ENCODE results near the gene SMYD3. TPM values are rescaled to one million over a fixed set of nuclear protein-coding genes. Genes with fewer than 3 reads are reported as not detected.
A peak's percentile ranks its signal among the peaks of the same experiment; 100 is the strongest.

SMYD3 gene
- total RNA-seq, 1 experiment from 2014 or later = 17.4 TPM

DNA sequence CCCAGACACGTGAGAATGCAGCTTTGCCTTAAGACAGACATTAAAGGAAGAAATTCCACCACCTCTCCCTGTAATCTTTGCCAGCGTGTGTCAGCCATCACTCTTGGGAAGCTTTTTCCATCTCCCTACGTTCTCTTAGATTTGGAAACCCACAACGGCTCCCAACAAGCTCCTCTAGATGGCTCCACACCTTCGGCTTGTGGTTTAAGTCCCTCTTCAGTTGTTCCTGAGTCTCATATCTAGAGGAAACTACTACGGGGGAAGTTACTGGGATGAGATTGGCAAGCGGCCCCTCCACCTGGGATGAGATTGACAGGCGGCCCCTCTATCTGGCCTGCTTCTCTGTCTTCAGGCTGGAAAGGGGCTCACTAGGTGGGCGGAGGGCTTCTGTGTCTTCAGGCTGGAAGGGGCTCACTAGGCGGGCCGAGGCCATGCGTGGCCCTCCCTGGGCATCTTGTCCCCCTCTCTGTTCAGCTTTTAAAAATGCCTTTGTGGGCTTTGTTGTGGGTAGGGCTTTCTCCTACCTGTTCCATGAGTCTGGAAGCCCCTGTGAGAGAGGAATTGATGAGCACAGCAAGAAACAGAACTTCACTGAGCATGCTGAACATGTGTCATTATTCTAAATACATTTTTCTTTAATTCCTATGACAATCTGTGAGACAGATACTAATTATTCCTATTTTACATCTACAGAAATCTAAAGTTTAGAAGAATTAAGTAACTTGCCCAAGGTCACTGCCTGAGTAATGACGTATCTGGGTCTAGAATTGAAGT, 681.8 kb downstream of the SMYD3 start:
- TF ChIP-seq, protein P1, sequence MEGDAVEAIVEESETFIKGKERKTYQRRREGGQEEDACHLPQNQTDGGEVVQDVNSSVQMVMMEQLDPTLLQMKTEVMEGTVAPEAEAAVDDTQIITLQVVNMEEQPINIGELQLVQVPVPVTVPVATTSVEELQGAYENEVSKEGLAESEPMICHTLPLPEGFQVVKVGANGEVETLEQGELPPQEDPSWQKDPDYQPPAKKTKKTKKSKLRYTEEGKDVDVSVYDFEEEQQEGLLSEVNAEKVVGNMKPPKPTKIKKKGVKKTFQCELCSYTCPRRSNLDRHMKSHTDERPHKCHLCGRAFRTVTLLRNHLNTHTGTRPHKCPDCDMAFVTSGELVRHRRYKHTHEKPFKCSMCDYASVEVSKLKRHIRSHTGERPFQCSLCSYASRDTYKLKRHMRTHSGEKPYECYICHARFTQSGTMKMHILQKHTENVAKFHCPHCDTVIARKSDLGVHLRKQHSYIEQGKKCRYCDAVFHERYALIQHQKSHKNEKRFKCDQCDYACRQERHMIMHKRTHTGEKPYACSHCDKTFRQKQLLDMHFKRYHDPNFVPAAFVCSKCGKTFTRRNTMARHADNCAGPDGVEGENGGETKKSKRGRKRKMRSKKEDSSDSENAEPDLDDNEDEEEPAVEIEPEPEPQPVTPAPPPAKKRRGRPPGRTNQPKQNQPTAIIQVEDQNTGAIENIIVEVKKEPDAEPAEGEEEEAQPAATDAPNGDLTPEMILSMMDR (IDR thresholded peaks at IDR 0.05) = peak; percentile 39
- TF ChIP-seq TCF7L2 (IDR thresholded peaks at IDR 0.05; ENCODE audit: low read depth, low read length) = no peak
- H3K27ac ChIP-seq (ENCODE audit: low read length) = no peak overlapping the region
- no peaks in the 10 kb centered on the region for H3K36me3 ChIP-seq (ENCODE audit: control insufficient read depth, insufficient read depth, low read length)
- no TSS peak for BruUV-seq (replicated peaks)
- H3K4me3 ChIP-seq (ENCODE audit: low read depth in 2 of 2, low read length in 2 of 2) = no peak overlapping the region
- H3K27me3 ChIP-seq (ENCODE audit: control insufficient read depth, insufficient read depth, low read length) = no peaks in the 10 kb centered on the region
- POLR2A ChIA-PET = no interaction called here
- H3K4me1 ChIP-seq (ENCODE audit: control insufficient read depth, insufficient read depth, low read length) = no peaks in the 10 kb centered on the region
- CTCF ChIA-PET = no interaction called here
- in situ Hi-C loops (cut with HindIII; ENCODE audit: low pct_unique_long_range_greater_than_20kb, low sequenced_read_pairs) (no loop called here), intact Hi-C loops (cut with micrococcal nuclease; ENCODE audit: unreplicated experiment) (no loop called here)
- no peaks in the 10 kb centered on the region for H3K9me3 ChIP-seq (ENCODE audit: control insufficient read depth, insufficient read depth, low read depth, low read length)
- no peak for ATAC-seq
- DNase-seq (ENCODE audit: low read depth, low spot score) = no peak

DNA sequence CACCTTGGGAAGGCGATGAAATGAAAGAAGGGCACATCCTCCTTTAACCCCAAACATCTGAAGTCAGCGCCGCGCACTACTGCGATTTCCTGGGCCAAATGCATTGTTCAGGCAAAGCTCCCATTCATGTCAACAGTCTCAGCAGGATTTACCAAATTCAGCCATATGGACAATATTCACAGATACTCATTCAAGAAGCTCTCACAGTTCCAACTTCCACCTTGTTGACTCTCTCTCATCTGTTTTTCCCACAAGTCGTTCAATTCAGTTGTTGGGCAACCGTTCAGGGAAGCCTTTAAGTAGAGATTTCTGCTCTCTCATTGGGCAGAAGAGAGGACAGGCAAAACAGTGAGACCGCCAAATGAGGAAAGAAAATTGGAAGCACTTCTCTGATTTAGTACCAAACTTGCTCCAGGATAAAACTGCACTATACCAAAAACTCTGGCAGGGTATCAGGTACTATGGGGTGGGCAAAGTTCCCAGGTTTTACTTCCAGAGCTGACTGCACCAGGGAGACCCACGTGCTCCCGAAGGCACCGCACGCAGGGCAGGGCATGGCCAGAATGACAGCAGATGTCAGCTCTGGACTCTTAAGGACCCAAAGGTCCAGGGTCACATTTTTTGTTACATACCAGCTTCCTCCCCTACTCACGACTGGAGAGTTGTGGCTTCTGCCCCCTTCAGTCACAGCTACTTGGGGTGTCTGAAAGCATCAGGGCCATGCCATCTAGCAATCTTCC, 683.5 kb downstream of the SMYD3 start:
- Histone ChIP-seq H3K9me3 (ENCODE audit: control insufficient read depth, insufficient read depth, low read depth, low read length) (no peaks in the 10 kb centered on the region), H3K27ac (ENCODE audit: low read length) (no peak overlapping the region), H3K27me3 (ENCODE audit: control insufficient read depth, insufficient read depth, low read length) (no peaks in the 10 kb centered on the region), H3K36me3 (ENCODE audit: control insufficient read depth, insufficient read depth, low read length) (no peaks in the 10 kb centered on the region), H3K4me1 (ENCODE audit: control insufficient read depth, insufficient read depth, low read length) (no peaks in the 10 kb centered on the region), H3K4me3 (ENCODE audit: low read depth in 2 of 2, low read length in 2 of 2) (no peak overlapping the region)
- DNase-seq (ENCODE audit: low read depth, low spot score) (no peak), ATAC-seq (no peak)
- in situ Hi-C loops (cut with HindIII; ENCODE audit: low pct_unique_long_range_greater_than_20kb, low sequenced_read_pairs) (no loop called here), intact Hi-C loops (cut with micrococcal nuclease; ENCODE audit: unreplicated experiment) (no loop called here)
- ChIA-PET CTCF (no interaction called here), POLR2A (interaction anchor here (0.5 kb wide), 1 partner anchor 463 kb away, joined by 3 read pairs; no protein-coding TSS in a partner anchor)
- no peak for TF ChIP-seq TCF7L2 (IDR thresholded peaks at IDR 0.05; ENCODE audit: low read depth, low read length)
- TF ChIP-seq, protein P2, sequence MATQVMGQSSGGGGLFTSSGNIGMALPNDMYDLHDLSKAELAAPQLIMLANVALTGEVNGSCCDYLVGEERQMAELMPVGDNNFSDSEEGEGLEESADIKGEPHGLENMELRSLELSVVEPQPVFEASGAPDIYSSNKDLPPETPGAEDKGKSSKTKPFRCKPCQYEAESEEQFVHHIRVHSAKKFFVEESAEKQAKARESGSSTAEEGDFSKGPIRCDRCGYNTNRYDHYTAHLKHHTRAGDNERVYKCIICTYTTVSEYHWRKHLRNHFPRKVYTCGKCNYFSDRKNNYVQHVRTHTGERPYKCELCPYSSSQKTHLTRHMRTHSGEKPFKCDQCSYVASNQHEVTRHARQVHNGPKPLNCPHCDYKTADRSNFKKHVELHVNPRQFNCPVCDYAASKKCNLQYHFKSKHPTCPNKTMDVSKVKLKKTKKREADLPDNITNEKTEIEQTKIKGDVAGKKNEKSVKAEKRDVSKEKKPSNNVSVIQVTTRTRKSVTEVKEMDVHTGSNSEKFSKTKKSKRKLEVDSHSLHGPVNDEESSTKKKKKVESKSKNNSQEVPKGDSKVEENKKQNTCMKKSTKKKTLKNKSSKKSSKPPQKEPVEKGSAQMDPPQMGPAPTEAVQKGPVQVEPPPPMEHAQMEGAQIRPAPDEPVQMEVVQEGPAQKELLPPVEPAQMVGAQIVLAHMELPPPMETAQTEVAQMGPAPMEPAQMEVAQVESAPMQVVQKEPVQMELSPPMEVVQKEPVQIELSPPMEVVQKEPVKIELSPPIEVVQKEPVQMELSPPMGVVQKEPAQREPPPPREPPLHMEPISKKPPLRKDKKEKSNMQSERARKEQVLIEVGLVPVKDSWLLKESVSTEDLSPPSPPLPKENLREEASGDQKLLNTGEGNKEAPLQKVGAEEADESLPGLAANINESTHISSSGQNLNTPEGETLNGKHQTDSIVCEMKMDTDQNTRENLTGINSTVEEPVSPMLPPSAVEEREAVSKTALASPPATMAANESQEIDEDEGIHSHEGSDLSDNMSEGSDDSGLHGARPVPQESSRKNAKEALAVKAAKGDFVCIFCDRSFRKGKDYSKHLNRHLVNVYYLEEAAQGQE (IDR thresholded peaks at IDR 0.05; ENCODE audit: insufficient read depth in 1 of 2, low read depth in 2 of 2, low read length in 1 of 2) = no peak
- TF ChIP-seq, protein P1 (IDR thresholded peaks at IDR 0.05) = no peak
- no peak for TF ChIP-seq POLR2AphosphoS5 (IDR thresholded peaks at IDR 0.05; ENCODE audit: low read depth, low read length)
- no peak for TF ChIP-seq SIN3A (IDR thresholded peaks at IDR 0.05; ENCODE audit: borderline replicate concordance, insufficient read depth, low read depth, low read length)
- BruUV-seq (replicated peaks) = no TSS peak

Data from Panc1 (cell line).